HepG2 (cell line): Measurements from ENCODE around the gene SLC25A25. TPM values are rescaled to one million over a fixed set of nuclear protein-coding genes. Genes with fewer than 3 reads are reported as not detected.
A peak's percentile ranks its signal among the peaks of the same experiment; 100 is the strongest.

ENCODE experiments used
- BRCA1 ChIP-seq: sonication (generic); formaldehyde crosslinking; IDR thresholded peaks from 2 replicates; pipeline ENCODE4 v1.4.0; 2020; ENCODE audit warnings: missing genetic modification reagents
- CAMTA2 ChIP-seq: sonication (generic); formaldehyde crosslinking; IDR thresholded peaks from 2 replicates; pipeline ENCODE4 v1.4.0; 2020; ENCODE audit warnings: mild to moderate bottlenecking, missing genetic modification reagents, borderline replicate concordance
- JUN ChIP-seq: sonication (generic); formaldehyde crosslinking; IDR thresholded peaks from 2 replicates; pipeline ENCODE4 v1.4.0; 2020; ENCODE audit warnings: mild to moderate bottlenecking, missing genetic modification reagents
- POLR2AphosphoS2 ChIP-seq: IDR thresholded peaks from 2 replicates; pipeline ENCODE4 v1.6.1; 2011; ENCODE audit warnings: low read depth, low read length, improper control_type of control experiment
- RELA ChIP-seq: sonication (generic); formaldehyde crosslinking; IDR thresholded peaks from 2 replicates; pipeline ENCODE4 v1.4.0; 2020; ENCODE audit warnings: missing genetic modification reagents
- SIX1 ChIP-seq: sonication (generic); formaldehyde crosslinking; IDR thresholded peaks from 2 replicates; pipeline ENCODE4 v1.4.0; 2020; ENCODE audit warnings: missing genetic modification reagents, borderline replicate concordance
- SOX6 ChIP-seq, 2 experiments: fragments of 450-650 bp in 1 of 2; sonication (generic) in 1 of 2; formaldehyde crosslinking in 1 of 2; IDR thresholded peaks; 2 replicates each; pipeline versions ENCODE4 v1.4.0 to v1.6.1; 2017 to 2020; ENCODE audit warnings: antibody characterized with exemption in 1 of 2, mild to moderate bottlenecking in 1 of 2, missing genetic modification reagents in 1 of 2
- ZMAT3 ChIP-seq: sonication (generic); formaldehyde crosslinking; conservative IDR thresholded peaks from 2 replicates; pipeline ENCODE4 v1.7.0; 2021; ENCODE audit warnings: missing genetic modification reagents
- ZNF543 ChIP-seq: sonication (generic); formaldehyde crosslinking; IDR thresholded peaks from 2 replicates; pipeline ENCODE4 v1.4.0; 2020; ENCODE audit warnings: mild to moderate bottlenecking, missing genetic modification reagents
- ZNF839 ChIP-seq: sonication (generic); formaldehyde crosslinking; IDR thresholded peaks from 2 replicates; pipeline ENCODE4 v1.4.0; 2020; ENCODE audit warnings: missing genetic modification reagents, mild to moderate bottlenecking, borderline replicate concordance
- polyA plus RNA-seq, 8 experiments: library from polyadenylated mRNA; depleted of rRNA in 3 of 8; stranded (reverse) in 7 of 8; unstranded in 1 of 8; fragments of >200 nt; fragmentation: Illumina TruSeq in 4 of 8; extraction: Trizol in 4 of 8; gene quantifications; 2 replicates each; pipeline versions ENCODE4 v1.2.1 to v1.2.3, GENCODE V29; 2011 to 2016; ENCODE audit warnings: low read depth in 4 of 8, missing spikeins in 1 of 8, mixed read lengths in 1 of 8; ENCODE audit not compliant: insufficient read depth in 1 of 8
- total RNA-seq, 5 experiments: library from RNA; depleted of rRNA; stranded (reverse); fragments of >200 nt; fragmentation: Illumina TruSeq; extraction: Trizol; gene quantifications; 2 replicates each; pipeline ENCODE4 v1.2.3, GENCODE V29; 2016; ENCODE audit warnings: low read depth in 1 of 5
- TF ChIP-seq, protein P1 (sequence below): sonication (generic); formaldehyde crosslinking; IDR thresholded peaks from 2 replicates; pipeline ENCODE4 v1.8.1; 2023; ENCODE audit warnings: missing genetic modification reagents, inconsistent platforms, borderline replicate concordance
- TF ChIP-seq, protein P2 (sequence below), 2 experiments: fragments of 450-650 bp in 1 of 2; sonication (generic) in 1 of 2; formaldehyde crosslinking in 1 of 2; IDR thresholded peaks; 2 replicates each; pipeline versions ENCODE4 v1.6.1 to v1.8.0; 2016 to 2022; ENCODE audit warnings: antibody characterized with exemption in 1 of 2, mild to moderate bottlenecking in 1 of 2, missing genetic modification reagents in 1 of 2
- TF ChIP-seq, protein P3 (sequence below): sonication (generic); formaldehyde crosslinking; IDR thresholded peaks from 2 replicates; pipeline ENCODE4 v1.4.0; 2020; ENCODE audit warnings: missing genetic modification reagents
- TF ChIP-seq, protein P4 (sequence below): sonication (generic); formaldehyde crosslinking; IDR thresholded peaks from 2 replicates; pipeline ENCODE4 v1.4.0; 2020; ENCODE audit warnings: mild to moderate bottlenecking, missing genetic modification reagents

SLC25A25 gene
- total and polyA plus RNA-seq, 2 of the 13 experiments (the other 11 are each of a cell fraction or from before 2014, with no cell fraction given), result 10.5 to 24.8 TPM

DNA sequence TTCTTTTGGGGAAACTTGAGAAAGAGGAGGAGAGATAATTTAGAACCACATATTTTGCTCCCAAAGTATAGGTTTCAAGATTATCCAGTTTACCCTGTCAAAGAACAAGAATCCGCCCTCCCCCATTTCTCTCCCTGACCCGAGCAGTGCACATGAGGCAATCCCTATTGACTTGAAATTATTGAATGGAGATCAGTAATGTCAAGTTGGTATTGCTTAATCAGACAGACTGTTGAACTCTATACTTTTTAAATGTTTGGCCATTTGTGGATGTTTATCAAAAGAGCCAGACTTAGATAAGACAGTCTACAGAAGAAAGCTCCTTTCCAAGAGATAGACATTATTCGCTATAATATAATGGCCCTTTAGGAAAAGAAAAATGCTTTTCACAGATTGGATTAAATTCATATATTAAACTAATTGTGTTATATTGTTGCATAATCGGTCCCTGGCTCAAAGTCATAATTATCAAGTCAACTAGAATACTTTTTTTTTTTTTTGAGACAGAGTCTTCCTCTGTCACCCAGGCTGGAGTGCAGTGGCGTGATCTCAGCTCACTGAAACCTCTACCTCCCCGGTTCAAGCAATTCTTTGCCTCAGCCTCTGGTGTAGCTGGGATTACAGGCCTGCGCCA, 5.3 kb downstream of the SLC25A25 start (continued):
- TF ChIP-seq, protein P1, sequence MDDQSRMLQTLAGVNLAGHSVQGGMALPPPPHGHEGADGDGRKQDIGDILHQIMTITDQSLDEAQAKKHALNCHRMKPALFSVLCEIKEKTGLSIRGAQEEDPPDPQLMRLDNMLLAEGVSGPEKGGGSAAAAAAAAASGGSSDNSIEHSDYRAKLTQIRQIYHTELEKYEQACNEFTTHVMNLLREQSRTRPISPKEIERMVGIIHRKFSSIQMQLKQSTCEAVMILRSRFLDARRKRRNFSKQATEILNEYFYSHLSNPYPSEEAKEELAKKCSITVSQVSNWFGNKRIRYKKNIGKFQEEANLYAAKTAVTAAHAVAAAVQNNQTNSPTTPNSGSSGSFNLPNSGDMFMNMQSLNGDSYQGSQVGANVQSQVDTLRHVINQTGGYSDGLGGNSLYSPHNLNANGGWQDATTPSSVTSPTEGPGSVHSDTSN (CRISPR knock-in tag), result no peak
- no peak for TF ChIP-seq RELA (CRISPR knock-in tag)
- TF ChIP-seq, protein P2, sequence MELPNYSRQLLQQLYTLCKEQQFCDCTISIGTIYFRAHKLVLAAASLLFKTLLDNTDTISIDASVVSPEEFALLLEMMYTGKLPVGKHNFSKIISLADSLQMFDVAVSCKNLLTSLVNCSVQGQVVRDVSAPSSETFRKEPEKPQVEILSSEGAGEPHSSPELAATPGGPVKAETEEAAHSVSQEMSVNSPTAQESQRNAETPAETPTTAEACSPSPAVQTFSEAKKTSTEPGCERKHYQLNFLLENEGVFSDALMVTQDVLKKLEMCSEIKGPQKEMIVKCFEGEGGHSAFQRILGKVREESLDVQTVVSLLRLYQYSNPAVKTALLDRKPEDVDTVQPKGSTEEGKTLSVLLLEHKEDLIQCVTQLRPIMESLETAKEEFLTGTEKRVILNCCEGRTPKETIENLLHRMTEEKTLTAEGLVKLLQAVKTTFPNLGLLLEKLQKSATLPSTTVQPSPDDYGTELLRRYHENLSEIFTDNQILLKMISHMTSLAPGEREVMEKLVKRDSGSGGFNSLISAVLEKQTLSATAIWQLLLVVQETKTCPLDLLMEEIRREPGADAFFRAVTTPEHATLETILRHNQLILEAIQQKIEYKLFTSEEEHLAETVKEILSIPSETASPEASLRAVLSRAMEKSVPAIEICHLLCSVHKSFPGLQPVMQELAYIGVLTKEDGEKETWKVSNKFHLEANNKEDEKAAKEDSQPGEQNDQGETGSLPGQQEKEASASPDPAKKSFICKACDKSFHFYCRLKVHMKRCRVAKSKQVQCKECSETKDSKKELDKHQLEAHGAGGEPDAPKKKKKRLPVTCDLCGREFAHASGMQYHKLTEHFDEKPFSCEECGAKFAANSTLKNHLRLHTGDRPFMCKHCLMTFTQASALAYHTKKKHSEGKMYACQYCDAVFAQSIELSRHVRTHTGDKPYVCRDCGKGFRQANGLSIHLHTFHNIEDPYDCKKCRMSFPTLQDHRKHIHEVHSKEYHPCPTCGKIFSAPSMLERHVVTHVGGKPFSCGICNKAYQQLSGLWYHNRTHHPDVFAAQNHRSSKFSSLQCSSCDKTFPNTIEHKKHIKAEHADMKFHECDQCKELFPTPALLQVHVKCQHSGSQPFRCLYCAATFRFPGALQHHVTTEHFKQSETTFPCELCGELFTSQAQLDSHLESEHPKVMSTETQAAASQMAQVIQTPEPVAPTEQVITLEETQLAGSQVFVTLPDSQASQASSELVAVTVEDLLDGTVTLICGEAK (IDR thresholded peaks at IDR 0.05), result no peak
- TF ChIP-seq, protein P2 (CRISPR knock-in tag; IDR thresholded peaks at IDR 0.05), result no peak
- no peak for TF ChIP-seq ZMAT3
- TF ChIP-seq BRCA1 (CRISPR knock-in tag), result no peak
- no peak for TF ChIP-seq ZNF543
- TF ChIP-seq JUN, result no peak
- TF ChIP-seq SOX6 (IDR thresholded peaks at IDR 0.05), result no peak
- peak; percentile 75 for TF ChIP-seq SOX6 (CRISPR knock-in tag; IDR thresholded peaks at IDR 0.05)
- no peak for TF ChIP-seq ZNF839 (CRISPR knock-in tag)
- TF ChIP-seq CAMTA2, result no peak
- no peak for TF ChIP-seq POLR2AphosphoS2
- TF ChIP-seq SIX1 (CRISPR knock-in tag), result peak; percentile 32; the same call in 1 of the 2 replicates
- TF ChIP-seq, protein P3, sequence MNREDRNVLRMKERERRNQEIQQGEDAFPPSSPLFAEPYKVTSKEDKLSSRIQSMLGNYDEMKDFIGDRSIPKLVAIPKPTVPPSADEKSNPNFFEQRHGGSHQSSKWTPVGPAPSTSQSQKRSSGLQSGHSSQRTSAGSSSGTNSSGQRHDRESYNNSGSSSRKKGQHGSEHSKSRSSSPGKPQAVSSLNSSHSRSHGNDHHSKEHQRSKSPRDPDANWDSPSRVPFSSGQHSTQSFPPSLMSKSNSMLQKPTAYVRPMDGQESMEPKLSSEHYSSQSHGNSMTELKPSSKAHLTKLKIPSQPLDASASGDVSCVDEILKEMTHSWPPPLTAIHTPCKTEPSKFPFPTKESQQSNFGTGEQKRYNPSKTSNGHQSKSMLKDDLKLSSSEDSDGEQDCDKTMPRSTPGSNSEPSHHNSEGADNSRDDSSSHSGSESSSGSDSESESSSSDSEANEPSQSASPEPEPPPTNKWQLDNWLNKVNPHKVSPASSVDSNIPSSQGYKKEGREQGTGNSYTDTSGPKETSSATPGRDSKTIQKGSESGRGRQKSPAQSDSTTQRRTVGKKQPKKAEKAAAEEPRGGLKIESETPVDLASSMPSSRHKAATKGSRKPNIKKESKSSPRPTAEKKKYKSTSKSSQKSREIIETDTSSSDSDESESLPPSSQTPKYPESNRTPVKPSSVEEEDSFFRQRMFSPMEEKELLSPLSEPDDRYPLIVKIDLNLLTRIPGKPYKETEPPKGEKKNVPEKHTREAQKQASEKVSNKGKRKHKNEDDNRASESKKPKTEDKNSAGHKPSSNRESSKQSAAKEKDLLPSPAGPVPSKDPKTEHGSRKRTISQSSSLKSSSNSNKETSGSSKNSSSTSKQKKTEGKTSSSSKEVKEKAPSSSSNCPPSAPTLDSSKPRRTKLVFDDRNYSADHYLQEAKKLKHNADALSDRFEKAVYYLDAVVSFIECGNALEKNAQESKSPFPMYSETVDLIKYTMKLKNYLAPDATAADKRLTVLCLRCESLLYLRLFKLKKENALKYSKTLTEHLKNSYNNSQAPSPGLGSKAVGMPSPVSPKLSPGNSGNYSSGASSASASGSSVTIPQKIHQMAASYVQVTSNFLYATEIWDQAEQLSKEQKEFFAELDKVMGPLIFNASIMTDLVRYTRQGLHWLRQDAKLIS, result no peak
- TF ChIP-seq, protein P4, sequence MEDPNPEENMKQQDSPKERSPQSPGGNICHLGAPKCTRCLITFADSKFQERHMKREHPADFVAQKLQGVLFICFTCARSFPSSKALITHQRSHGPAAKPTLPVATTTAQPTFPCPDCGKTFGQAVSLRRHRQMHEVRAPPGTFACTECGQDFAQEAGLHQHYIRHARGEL (CRISPR knock-in tag), result no peak
